H9 (cell line): ENCODE results near the gene L1CAM. TPM values are rescaled to one million over a fixed set of nuclear protein-coding genes. Genes with fewer than 3 reads are reported as not detected.

Source experiments
- DNase-seq: peaks from one replicate; pipeline ENCODE4 v3.0.0-alpha.2; 2017
- H2AFZ ChIP-seq: one replicate; pipeline ENCODE4 v1.6.1; 2013; ENCODE audit warnings: mild to moderate bottlenecking, low read length, control low read depth, moderate library complexity
- H2AK5ac ChIP-seq: 2 replicates; pipeline ENCODE4 v1.6.1; 2013; ENCODE audit warnings: low read length, control low read depth, mixed read lengths; ENCODE audit not compliant: insufficient read length
- H2BK120ac ChIP-seq: one replicate; pipeline ENCODE4 v1.6.1; 2013; ENCODE audit warnings: low read depth, mild to moderate bottlenecking, low read length, control low read depth, inconsistent platforms; ENCODE audit not compliant: poor library complexity, severe bottlenecking
- H2BK12ac ChIP-seq: 2 replicates; pipeline ENCODE4 v1.6.1; 2013; ENCODE audit warnings: low read length, control low read depth, mixed read lengths, low read depth; ENCODE audit not compliant: insufficient read length
- H2BK15ac ChIP-seq: 2 replicates; pipeline ENCODE4 v1.6.1; 2013; ENCODE audit warnings: low read depth, low read length, control low read depth
- H2BK20ac ChIP-seq: one replicate; pipeline ENCODE4 v1.6.1; 2013; ENCODE audit warnings: low read depth, mild to moderate bottlenecking, low read length, control low read depth, inconsistent platforms; ENCODE audit not compliant: poor library complexity, severe bottlenecking
- H2BK5ac ChIP-seq: 2 replicates; pipeline ENCODE4 v1.6.1; 2013; ENCODE audit warnings: low read length, control low read depth, mixed read lengths; ENCODE audit not compliant: insufficient read length
- H3K14ac ChIP-seq: 2 replicates; pipeline ENCODE4 v1.6.1; 2013; ENCODE audit warnings: low read length, control low read depth; ENCODE audit not compliant: insufficient read depth
- H3K18ac ChIP-seq: 2 replicates; pipeline ENCODE4 v1.6.1; 2013; ENCODE audit warnings: low read depth, mild to moderate bottlenecking, mixed read lengths, low read length, control low read depth; ENCODE audit not compliant: insufficient read length
- H3K23ac ChIP-seq: 2 replicates; pipeline ENCODE4 v1.6.1; 2013; ENCODE audit warnings: low read length, control low read depth, mixed read lengths, low read depth; ENCODE audit not compliant: insufficient read length
- H3K23me2 ChIP-seq: 2 replicates; pipeline ENCODE4 v1.6.1; 2013; ENCODE audit warnings: low read depth, mild to moderate bottlenecking, mixed read lengths, low read length, control low read depth; ENCODE audit not compliant: insufficient read length, poor library complexity, severe bottlenecking
- H3K27ac ChIP-seq: 2 replicates; pipeline ENCODE4 v1.5.1; 2013; ENCODE audit warnings: low read length, control low read depth, mixed read lengths, low read depth; ENCODE audit not compliant: insufficient read length
- H3K27me3 ChIP-seq: 2 replicates; pipeline ENCODE4 v1.6.1; 2013; ENCODE audit warnings: low read length, control low read depth, inconsistent platforms; ENCODE audit not compliant: insufficient read depth
- H3K4ac ChIP-seq: 2 replicates; pipeline ENCODE4 v1.6.1; 2013; ENCODE audit warnings: low read depth, mild to moderate bottlenecking, control low read depth, inconsistent platforms, low read length, moderate library complexity
- H3K4me1 ChIP-seq: 2 replicates; pipeline ENCODE4 v1.6.1; 2013; ENCODE audit warnings: low read length, control low read depth, inconsistent platforms; ENCODE audit not compliant: insufficient read depth
- H3K4me2 ChIP-seq: 2 replicates; pipeline ENCODE4 v1.6.1; 2013; ENCODE audit warnings: low read length, control low read depth, mixed read lengths; ENCODE audit not compliant: insufficient read length, insufficient read depth
- H3K56ac ChIP-seq: 2 replicates; pipeline ENCODE4 v1.6.1; 2013; ENCODE audit warnings: low read depth, mild to moderate bottlenecking, mixed read lengths, low read length, control low read depth; ENCODE audit not compliant: insufficient read length
- H3K79me1 ChIP-seq: 2 replicates; pipeline ENCODE4 v1.6.1; 2013; ENCODE audit warnings: low read depth, mild to moderate bottlenecking, moderate library complexity, low read length, control low read depth, inconsistent platforms; ENCODE audit not compliant: insufficient read depth, poor library complexity, severe bottlenecking
- H3K79me2 ChIP-seq: 2 replicates; pipeline ENCODE4 v1.6.1; 2013; ENCODE audit warnings: low read length, control low read depth, inconsistent platforms; ENCODE audit not compliant: insufficient read depth
- H3K9ac ChIP-seq: 2 replicates; pipeline ENCODE4 v1.6.1; 2013; ENCODE audit warnings: low read length, control low read depth, mixed read lengths; ENCODE audit not compliant: insufficient read length; ENCODE audit errors: extremely low read depth
- H3K9me3 ChIP-seq: one replicate; pipeline ENCODE4 v1.6.1; 2013; ENCODE audit warnings: low read depth, low read length, inconsistent platforms; ENCODE audit not compliant: control insufficient read depth
- H3T11ph ChIP-seq: one replicate; pipeline ENCODE4 v1.6.1; 2013; ENCODE audit warnings: mild to moderate bottlenecking, low read length, control low read depth, inconsistent platforms
- H4K20me1 ChIP-seq: one replicate; pipeline ENCODE4 v1.6.1; 2013; ENCODE audit not compliant: control insufficient read depth, insufficient read length, insufficient read depth
- H4K5ac ChIP-seq: 2 replicates; pipeline ENCODE4 v1.6.1; 2013; ENCODE audit warnings: low read depth, mild to moderate bottlenecking, mixed read lengths, low read length, control low read depth; ENCODE audit not compliant: insufficient read length
- H4K8ac ChIP-seq: replicated peaks from 2 replicates; pipeline ENCODE4 v1.6.1; 2013; ENCODE audit warnings: low read length, control low read depth, mixed read lengths, low read depth; ENCODE audit not compliant: insufficient read length
- H4K91ac ChIP-seq: 2 replicates; pipeline ENCODE4 v1.6.1; 2013; ENCODE audit warnings: low read depth, mild to moderate bottlenecking, moderate library complexity, mixed read lengths, low read length, control low read depth; ENCODE audit not compliant: insufficient read length
- H3K27ac Mint-ChIP-seq, 3 experiments: 2 replicates in 2 of 3; 3 replicates in 1 of 3; pipeline ENCODE4 v1.8.0; 2020 to 2021; ENCODE audit warnings: mixed read lengths in 3 of 3, mild to moderate bottlenecking in 1 of 3, moderate library complexity in 1 of 3
- H3K27me3 Mint-ChIP-seq: 2 replicates; pipeline ENCODE4 v1.8.0; 2021; ENCODE audit warnings: low read depth, mild to moderate bottlenecking, moderate library complexity, mixed read lengths
- H3K36me3 Mint-ChIP-seq, 3 experiments: 2 replicates in 2 of 3; 3 replicates in 1 of 3; pipeline ENCODE4 v1.8.0; 2020 to 2021; ENCODE audit warnings: low read depth in 3 of 3, mixed read lengths in 3 of 3; ENCODE audit not compliant: insufficient read depth in 1 of 3
- H3K4me1 Mint-ChIP-seq, 2 experiments: 2 replicates each; pipeline ENCODE4 v1.8.0; 2020; ENCODE audit warnings: mixed read lengths in 2 of 2
- H3K4me3 Mint-ChIP-seq, 2 experiments: 2 replicates in 1 of 2; 3 replicates in 1 of 2; pipeline ENCODE4 v1.8.0; 2020 to 2021; ENCODE audit warnings: mild to moderate bottlenecking in 2 of 2, mixed read lengths in 2 of 2, moderate library complexity in 1 of 2
- H3K9me3 Mint-ChIP-seq, 2 experiments: 2 replicates in 1 of 2; 3 replicates in 1 of 2; pipeline ENCODE4 v1.8.0; 2020; ENCODE audit warnings: mild to moderate bottlenecking in 2 of 2, mixed read lengths in 2 of 2, moderate library complexity in 1 of 2
- CTCF ChIP-seq: fragments of 200-600 bp; sonication (generic); conservative IDR thresholded peaks from 3 replicates; pipeline ENCODE4 v1.8.0; 2021; ENCODE audit warnings: antibody characterized with exemption, mild to moderate bottlenecking
- WGBS: extraction: QIAGEN DNeasy Blood & Tissue Kit; methylation state at CpG from one replicate; pipeline ENCODE4 v1.1.7; 2013; ENCODE audit warnings: missing lambda C conversion rate, low lambda C conversion rate, mixed read lengths; ENCODE audit not compliant: insufficient read length; ENCODE audit errors: extremely low coverage; 5-methylcytosine and 5-hydroxymethylcytosine counted together
- total RNA-seq: library from RNA; stranded (reverse); gene quantifications from 2 replicates; pipeline ENCODE4 v1.2.1, GENCODE V29; 2021

The L1CAM gene
- total RNA-seq, 1 experiment from 2014 or later: 22.7 TPM

- H3K4me2 ChIP-seq: no peak overlapping the region
- no peak overlapping the region for H3K18ac ChIP-seq
- H3T11ph ChIP-seq: no peak overlapping the region
- H4K8ac ChIP-seq: no peak overlapping the region
- no peak overlapping the region for H4K91ac ChIP-seq
- no peaks in the 10 kb centered on the region for H3K4me1 ChIP-seq
- H2BK120ac ChIP-seq: no peak overlapping the region
- no peak overlapping the region for H3K23ac ChIP-seq
- H3K36me3 Mint-ChIP-seq: peaks cover 13 to 15% (median 13%) of the 10 kb centered on the region in 3 experiments
- no peak for DNase-seq
- H3K27ac Mint-ChIP-seq: no peak overlapping the region
- H2AFZ ChIP-seq: no peak overlapping the region
- no peak overlapping the region for H2BK15ac ChIP-seq
- H3K79me1 ChIP-seq: no peaks in the 10 kb centered on the region
- H3K27me3 Mint-ChIP-seq: peaks cover 8% of the 10 kb centered on the region
- no CpG with 5 or more reads among the region's 21 CpGs for WGBS
- no peak overlapping the region for H3K56ac ChIP-seq
- H3K9me3 Mint-ChIP-seq: peaks cover 81 to 85% of the 10 kb centered on the region in 2 experiments
- H2BK5ac ChIP-seq: no peak overlapping the region
- no peak overlapping the region for H2BK12ac ChIP-seq
- H3K9me3 ChIP-seq: peaks cover 33% of the 10 kb centered on the region
- H3K27ac ChIP-seq: no peak overlapping the region
- no peaks in the 10 kb centered on the region for H3K23me2 ChIP-seq
- TF ChIP-seq CTCF: no peak
- no peak overlapping the region for H2BK20ac ChIP-seq
- H4K5ac ChIP-seq: no peak overlapping the region
- no peaks in the 10 kb centered on the region for H3K79me2 ChIP-seq
- H3K4me3 Mint-ChIP-seq: no peak overlapping the region
- no peaks in the 10 kb centered on the region for H4K20me1 ChIP-seq
- no peak overlapping the region for H2AK5ac ChIP-seq
- H3K27me3 ChIP-seq: no peaks in the 10 kb centered on the region
- no peak overlapping the region for H3K14ac ChIP-seq
- H3K9ac ChIP-seq: no peak overlapping the region
- H3K4ac ChIP-seq: no peak overlapping the region
- H3K4me1 Mint-ChIP-seq: peaks cover 20 to 33% of the 10 kb centered on the region in 2 experiments
Measured at GRCh38 chrX:153861733-153862310, 24.2 kb downstream of the L1CAM start.
